Stimulated activated CD4-positive, alpha-beta T cell treated with anti-CD3 and anti-CD28 coated beads, Interleukin-4, amount 100 ng/mL, for 4 hours (primary cell): ENCODE data around the gene NYNRIN.

ENCODE experiments used
- DNase-seq, 2 experiments: peaks; one replicate each; pipeline ENCODE4 v3.0.0-alpha.2; 2020

NYNRIN gene

DNA sequence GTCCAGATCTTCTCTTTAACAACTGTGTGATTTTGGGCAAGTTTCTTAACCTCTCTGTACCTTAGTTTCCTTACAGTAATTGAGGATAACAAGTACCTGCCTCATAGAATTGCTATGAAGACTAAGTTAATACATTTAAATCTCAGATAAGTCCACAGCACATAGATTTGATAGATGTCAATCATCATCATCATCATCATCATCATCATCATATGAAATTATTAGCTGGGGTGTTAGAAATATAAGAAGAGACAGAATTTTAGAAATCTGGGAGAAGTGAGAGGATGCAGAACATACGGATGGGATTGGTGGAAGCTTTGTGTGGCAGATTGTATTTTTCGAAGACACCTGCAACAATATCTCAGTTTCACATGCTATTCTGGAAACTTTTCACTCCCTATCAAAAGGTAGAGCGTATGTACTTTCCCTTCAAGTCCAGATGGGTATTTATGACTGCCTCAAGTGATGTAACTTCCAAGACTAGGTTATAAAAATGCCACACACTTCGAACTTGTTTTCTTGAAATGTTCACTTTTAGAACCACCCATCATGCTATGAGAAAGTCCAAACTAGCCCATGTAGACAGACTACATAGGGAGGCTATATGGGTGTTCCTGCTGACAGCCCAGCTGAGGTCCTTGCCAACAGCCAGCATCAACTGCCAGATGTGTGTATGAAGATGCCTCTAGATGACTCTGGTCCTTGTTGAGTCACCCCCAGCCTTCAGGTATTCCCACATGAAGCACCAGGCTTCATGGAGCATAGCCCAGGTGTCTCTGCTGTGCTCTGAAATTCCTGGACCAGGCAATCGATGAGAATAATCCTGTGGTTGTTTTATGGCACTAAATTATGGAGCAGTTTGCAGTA, 64.4 kb downstream of the NYNRIN start:
- DNase-seq, result no peak

DNA sequence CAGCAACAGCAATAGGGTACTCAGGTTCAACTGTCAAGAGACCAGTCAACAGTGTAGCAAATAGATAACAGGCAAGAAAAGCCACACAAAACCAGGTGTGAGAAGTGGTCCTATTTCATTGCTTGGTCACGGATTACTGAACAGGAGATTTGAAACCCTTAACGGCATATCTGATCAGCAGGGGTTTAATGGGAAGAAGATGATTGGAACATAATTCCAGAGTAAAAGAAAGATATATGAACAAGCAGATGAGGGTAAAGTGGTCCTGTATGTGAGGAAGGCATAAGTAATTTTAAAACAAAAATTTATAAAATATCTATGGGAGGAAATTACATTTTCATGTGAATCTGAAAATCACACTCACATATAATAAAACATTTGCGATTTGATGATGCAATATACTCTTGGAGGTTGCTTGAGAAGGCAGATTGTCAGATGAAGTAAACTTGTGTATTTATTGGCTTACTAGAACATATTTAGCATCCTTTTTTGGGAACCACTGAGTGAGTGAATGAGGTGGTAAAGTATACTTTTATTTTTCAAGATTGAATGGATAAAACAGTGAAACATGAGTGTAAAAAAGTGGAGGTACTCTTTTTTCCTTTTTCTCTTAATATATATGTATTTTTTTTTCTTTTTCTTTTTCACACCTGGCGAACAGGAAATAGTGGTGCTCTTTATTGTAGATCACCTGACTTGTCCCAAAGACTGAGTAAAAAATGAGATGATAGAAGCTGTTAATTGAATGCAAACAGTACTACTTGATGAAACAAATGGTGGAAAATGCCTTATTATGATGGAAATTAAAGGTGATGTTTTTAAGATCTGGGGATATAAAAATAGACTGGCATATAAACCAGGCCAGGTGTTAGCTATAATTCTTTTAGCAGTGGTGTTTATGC, 65.3 kb downstream of the NYNRIN start:
- DNase-seq, result no peak

DNA sequence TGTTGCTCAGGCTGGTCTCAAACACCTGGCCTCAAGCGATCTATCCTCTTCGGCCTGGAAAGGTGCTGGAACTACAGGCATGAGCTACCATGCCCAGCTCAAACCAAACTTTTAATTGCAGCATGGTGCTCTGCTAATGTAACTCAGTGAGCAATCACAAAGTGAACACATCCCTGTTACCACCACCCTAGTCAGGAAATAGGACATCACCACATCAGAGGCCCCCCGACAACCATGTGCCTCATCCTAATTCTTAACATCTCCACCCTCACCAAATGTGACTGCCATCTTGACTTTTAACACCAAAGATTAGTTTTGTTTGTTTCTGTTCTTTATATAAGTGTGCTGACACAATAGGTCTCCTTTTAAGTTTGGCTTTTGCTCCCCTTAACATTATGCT, 66.6 kb downstream of the NYNRIN start:
- no peak for DNase-seq

- no peak for DNase-seq
These were observed 67.0 kb downstream of the NYNRIN start for GRCh38 chr14:24465805-24466204.
